Trophoblast cell (in vitro differentiated cells and primary cell): ENCODE measurements around the gene KLHL2.

Experiments
- DNase-seq, 2 donors: peaks; one replicate each; pipeline ENCODE4 v3.0.0-alpha.2; 2016
- H2AFZ ChIP-seq: 2 replicates; pipeline ENCODE4 v1.6.1; 2013; ENCODE audit warnings: low read length, moderate library complexity, mild to moderate bottlenecking; ENCODE audit not compliant: insufficient read depth, poor library complexity
- H2AK5ac ChIP-seq: 2 replicates; pipeline ENCODE4 v1.6.1; 2013; ENCODE audit warnings: mild to moderate bottlenecking, low read length
- H2BK120ac ChIP-seq: 2 replicates; pipeline ENCODE4 v1.6.1; 2013; ENCODE audit warnings: low read length, mild to moderate bottlenecking, moderate library complexity; ENCODE audit not compliant: insufficient read depth, poor library complexity
- H2BK12ac ChIP-seq: 2 replicates; pipeline ENCODE4 v1.6.1; 2013; ENCODE audit warnings: mild to moderate bottlenecking, low read length, moderate library complexity
- H2BK5ac ChIP-seq: 2 replicates; pipeline ENCODE4 v1.6.1; 2013; ENCODE audit warnings: low read length, low read depth, moderate library complexity, mild to moderate bottlenecking; ENCODE audit not compliant: poor library complexity
- H3K14ac ChIP-seq: 2 replicates; pipeline ENCODE4 v1.6.1; 2013; ENCODE audit warnings: mild to moderate bottlenecking, low read length
- H3K18ac ChIP-seq: 2 replicates; pipeline ENCODE4 v1.6.1; 2013; ENCODE audit warnings: mild to moderate bottlenecking, low read length
- H3K23ac ChIP-seq: 2 replicates; pipeline ENCODE4 v1.6.1; 2013; ENCODE audit warnings: low read length
- H3K27ac ChIP-seq: 2 replicates; pipeline ENCODE4 v1.5.1; 2013; ENCODE audit warnings: low read depth, mild to moderate bottlenecking, inconsistent platforms, low read length, moderate library complexity
- H3K27me3 ChIP-seq: 2 replicates; pipeline ENCODE4 v1.6.1; 2013; ENCODE audit warnings: inconsistent platforms, mild to moderate bottlenecking, low read length, moderate library complexity; ENCODE audit not compliant: insufficient read depth
- H3K36me3 ChIP-seq, 2 experiments: 1 replicate in 1 of 2; 2 replicates in 1 of 2; pipeline ENCODE4 v1.6.1; 2013; ENCODE audit warnings: low read length in 2 of 2, mild to moderate bottlenecking in 2 of 2, moderate library complexity in 1 of 2; ENCODE audit not compliant: insufficient read depth in 2 of 2, control insufficient read depth in 1 of 2
- H3K4ac ChIP-seq: 2 replicates; pipeline ENCODE4 v1.6.1; 2013; ENCODE audit warnings: low read depth, mild to moderate bottlenecking, low read length, moderate library complexity
- H3K4me1 ChIP-seq, 2 experiments: 1 replicate in 1 of 2; 2 replicates in 1 of 2; pipeline ENCODE4 v1.6.1; 2013; ENCODE audit warnings: low read length in 2 of 2, mild to moderate bottlenecking in 2 of 2, moderate library complexity in 1 of 2; ENCODE audit not compliant: insufficient read depth in 2 of 2, control insufficient read depth in 1 of 2
- H3K4me2 ChIP-seq: 2 replicates; pipeline ENCODE4 v1.6.1; 2013; ENCODE audit warnings: inconsistent platforms, mild to moderate bottlenecking, low read length, moderate library complexity
- H3K4me3 ChIP-seq: 2 replicates; pipeline ENCODE4 v1.5.1; 2013; ENCODE audit warnings: mild to moderate bottlenecking, low read depth, low read length, inconsistent platforms
- H3K79me1 ChIP-seq: one replicate; pipeline ENCODE4 v1.6.1; 2013; ENCODE audit warnings: low read length
- H3K79me2 ChIP-seq: 2 replicates; pipeline ENCODE4 v1.6.1; 2013; ENCODE audit warnings: low read length, mild to moderate bottlenecking; ENCODE audit not compliant: control insufficient read depth, insufficient read depth, poor library complexity
- H3K9ac ChIP-seq: 2 replicates; pipeline ENCODE4 v1.6.1; 2013; ENCODE audit warnings: mild to moderate bottlenecking, low read length
- H3K9me3 ChIP-seq: 2 replicates; pipeline ENCODE4 v1.6.1; 2013; ENCODE audit warnings: low read depth, mild to moderate bottlenecking, control low read depth, inconsistent platforms, low read length; ENCODE audit not compliant: insufficient read depth
- H4K12ac ChIP-seq: 2 replicates; pipeline ENCODE4 v1.6.1; 2013; ENCODE audit warnings: low read depth, mild to moderate bottlenecking, low read length, moderate library complexity
- H4K8ac ChIP-seq: 2 replicates; pipeline ENCODE4 v1.6.1; 2013; ENCODE audit warnings: low read depth, mild to moderate bottlenecking, low read length, moderate library complexity
- H4K91ac ChIP-seq: one replicate; pipeline ENCODE4 v1.6.1; 2013; ENCODE audit warnings: low read depth, mild to moderate bottlenecking, low read length, moderate library complexity
- WGBS: extraction: QIAGEN DNeasy Blood & Tissue Kit; methylation state at CpG from one replicate; pipeline ENCODE4 v1.1.7; 2013; ENCODE audit warnings: missing lambda C conversion rate; ENCODE audit not compliant: insufficient read length, insufficient coverage; ENCODE audit errors: extremely low coverage; 5-methylcytosine and 5-hydroxymethylcytosine counted together

Gene KLHL2

DNA sequence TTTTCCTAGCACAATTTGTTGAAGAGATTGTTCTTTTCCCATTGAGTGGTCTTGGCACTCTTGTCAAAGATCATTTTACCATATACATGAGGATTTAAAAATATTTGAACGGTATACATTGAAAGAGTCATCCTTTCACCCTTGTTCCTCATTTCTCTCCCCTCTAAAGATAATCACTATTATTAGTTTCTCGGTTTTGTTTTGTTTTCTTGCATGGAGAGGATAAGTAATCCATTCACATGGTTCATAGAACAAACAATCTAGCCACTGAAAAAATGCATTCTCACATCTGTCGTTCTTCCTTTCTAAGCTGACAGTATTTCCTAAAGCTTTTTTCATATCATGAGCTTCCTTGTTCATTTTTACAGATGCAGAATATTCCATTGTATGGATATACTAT, 80.9 kb downstream of the KLHL2 start:
- no peak overlapping the region for H3K14ac ChIP-seq

DNA sequence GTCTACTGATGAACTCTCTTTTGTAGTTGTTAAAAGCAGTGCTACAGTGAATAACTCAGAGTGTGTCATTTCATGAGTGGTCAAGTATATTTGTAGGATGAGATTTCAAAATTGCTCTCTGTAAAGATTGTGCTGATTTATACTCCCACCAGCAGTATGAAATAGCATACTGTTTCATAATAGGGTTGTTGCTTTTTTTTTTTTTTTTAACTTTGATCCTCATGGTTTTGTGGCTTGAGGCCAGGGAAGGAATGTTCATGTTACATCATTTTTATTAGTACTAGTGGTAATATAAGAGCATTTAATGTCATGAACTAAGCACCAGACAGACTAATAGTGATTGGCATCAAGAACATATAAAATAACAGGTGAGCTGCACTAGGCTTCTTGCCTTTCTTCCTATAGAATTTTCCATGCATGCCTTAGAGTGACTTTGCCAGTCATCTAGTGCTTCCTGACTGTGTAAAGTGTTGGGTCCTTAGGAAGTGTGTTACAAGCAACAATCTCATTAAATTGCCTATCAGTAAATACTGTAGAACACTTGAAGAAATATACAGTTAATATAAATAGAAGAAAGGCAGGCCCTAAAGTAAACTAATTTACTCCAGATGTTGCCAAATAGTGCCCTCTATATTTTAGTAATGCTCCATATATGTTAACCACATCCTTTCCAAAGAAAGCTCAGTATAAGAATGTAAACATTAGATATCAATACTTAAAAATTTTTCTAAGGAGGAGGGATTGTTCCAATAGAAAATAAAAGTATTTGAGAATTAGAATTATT, 81.5 kb downstream of the KLHL2 start:
- no peaks in the 10 kb centered on the region for H3K79me2 ChIP-seq
- H4K12ac ChIP-seq = no peak overlapping the region
- no peak overlapping the region for H3K23ac ChIP-seq
- H2BK5ac ChIP-seq = no peak overlapping the region
- H2BK12ac ChIP-seq = no peak overlapping the region
- no peak overlapping the region for H2AFZ ChIP-seq
- H3K4me3 ChIP-seq = no peak overlapping the region
- H2AK5ac ChIP-seq = no peak overlapping the region
- DNase-seq = peak in 1 of 2 donors; percentile 4
- H4K8ac ChIP-seq = no peak overlapping the region
- no peak overlapping the region for H3K18ac ChIP-seq
- H3K27me3 ChIP-seq = no peaks in the 10 kb centered on the region
- H3K14ac ChIP-seq = no peak overlapping the region
- H3K4ac ChIP-seq = no peak overlapping the region
- H4K91ac ChIP-seq = no peak overlapping the region
- H3K36me3 ChIP-seq = no peaks in the 10 kb centered on the region
- no peak overlapping the region for H2BK120ac ChIP-seq
- H3K9me3 ChIP-seq = no peaks in the 10 kb centered on the region
- no peak overlapping the region for H3K4me2 ChIP-seq
- H3K4me1 ChIP-seq = no peaks in the 10 kb centered on the region
- no peak overlapping the region for H3K27ac ChIP-seq
- H3K9ac ChIP-seq = no peak overlapping the region
- H3K79me1 ChIP-seq = no peaks in the 10 kb centered on the region

More for the DNA sequence above, 80.9 kb downstream of the KLHL2 start:
- no peak overlapping the region for H3K18ac ChIP-seq
- no peaks in the 10 kb centered on the region for H3K9me3 ChIP-seq
- H2AFZ ChIP-seq = no peak overlapping the region
- H3K27me3 ChIP-seq = no peaks in the 10 kb centered on the region
- H2BK12ac ChIP-seq = no peak overlapping the region
- H2BK120ac ChIP-seq = no peak overlapping the region
- H3K36me3 ChIP-seq = no peaks in the 10 kb centered on the region
- no peak overlapping the region for H4K12ac ChIP-seq
- no peak overlapping the region for H3K23ac ChIP-seq
- H2AK5ac ChIP-seq = no peak overlapping the region
- no peak overlapping the region for H4K8ac ChIP-seq
- H3K79me2 ChIP-seq = no peaks in the 10 kb centered on the region
- no peaks in the 10 kb centered on the region for H3K79me1 ChIP-seq
- no CpG with 5 or more reads among the region's 3 CpGs for whole genome bisulfite sequencing
- H3K4me2 ChIP-seq = no peak overlapping the region
- H3K9ac ChIP-seq = no peak overlapping the region
- H3K4me3 ChIP-seq = no peak overlapping the region
- no peaks in the 10 kb centered on the region for H3K4me1 ChIP-seq
- H3K27ac ChIP-seq = no peak overlapping the region
- no peak overlapping the region for H3K4ac ChIP-seq
- H4K91ac ChIP-seq = no peak overlapping the region
- no peak for DNase-seq
- no peak overlapping the region for H2BK5ac ChIP-seq

DNA sequence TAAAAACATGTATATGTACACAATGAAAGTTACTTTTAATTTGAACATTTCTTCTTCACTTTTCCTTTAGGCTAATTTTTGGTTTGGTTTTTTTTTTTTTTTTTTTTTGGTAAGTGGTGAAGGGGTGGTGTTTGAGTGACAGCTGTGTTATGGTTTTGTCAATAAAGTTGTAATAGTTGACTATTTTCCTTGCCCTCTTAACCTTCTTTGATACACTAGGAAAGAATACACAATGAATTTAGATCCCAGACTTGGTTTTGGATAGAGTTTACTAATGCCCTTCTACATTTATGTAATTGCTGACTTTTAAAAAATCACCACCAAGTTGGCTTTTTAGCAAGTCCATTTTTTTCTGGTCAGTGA, 82.0 kb downstream of the KLHL2 start:
- H3K79me1 ChIP-seq = no peaks in the 10 kb centered on the region
- H2AK5ac ChIP-seq = no peak overlapping the region
- no peak overlapping the region for H2BK12ac ChIP-seq
- no peak overlapping the region for H2AFZ ChIP-seq
- no peaks in the 10 kb centered on the region for H3K79me2 ChIP-seq
- DNase-seq = no peak
- H3K27ac ChIP-seq = no peak overlapping the region
- H3K36me3 ChIP-seq = no peaks in the 10 kb centered on the region
- no peak overlapping the region for H3K4me3 ChIP-seq
- H2BK120ac ChIP-seq = no peak overlapping the region
- H3K18ac ChIP-seq = no peak overlapping the region
- no peaks in the 10 kb centered on the region for H3K27me3 ChIP-seq
- no peak overlapping the region for H4K91ac ChIP-seq
- no peaks in the 10 kb centered on the region for H3K9me3 ChIP-seq
- no peak overlapping the region for H2BK5ac ChIP-seq
- H3K4ac ChIP-seq = no peak overlapping the region
- no peak overlapping the region for H3K23ac ChIP-seq
- H3K4me2 ChIP-seq = no peak overlapping the region
- no peak overlapping the region for H4K8ac ChIP-seq
- H3K9ac ChIP-seq = no peak overlapping the region
- no peak overlapping the region for H4K12ac ChIP-seq
- no peak overlapping the region for H3K14ac ChIP-seq
- no peaks in the 10 kb centered on the region for H3K4me1 ChIP-seq

DNA sequence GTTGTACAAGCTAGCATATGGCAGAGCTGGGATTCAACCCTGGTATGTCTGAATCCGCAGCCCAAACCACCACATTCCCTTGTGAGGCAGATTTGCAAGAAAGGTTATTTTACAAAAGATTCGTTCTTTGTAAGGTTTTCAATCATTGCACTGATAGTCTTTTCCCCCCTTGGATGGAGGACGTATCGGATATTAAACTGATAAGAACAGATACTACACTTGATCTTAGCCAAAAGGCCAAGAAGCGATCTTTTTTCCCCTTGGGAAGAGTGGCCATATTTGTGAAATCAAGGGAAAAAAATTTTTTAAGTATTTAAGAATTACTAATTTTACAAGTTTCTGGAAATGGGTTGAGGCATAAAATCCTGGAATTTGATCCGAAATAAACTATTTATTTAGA, 85.7 kb downstream of the KLHL2 start:
- no peak overlapping the region for H2AK5ac ChIP-seq
- H4K8ac ChIP-seq = no peak overlapping the region
- H3K4me3 ChIP-seq = no peak overlapping the region
- H3K4me2 ChIP-seq = no peak overlapping the region
- H3K23ac ChIP-seq = no peak overlapping the region
- no peak overlapping the region for H3K9ac ChIP-seq
- no peak overlapping the region for H3K14ac ChIP-seq
- DNase-seq = no peak
- H2BK5ac ChIP-seq = no peak overlapping the region
- H3K79me2 ChIP-seq = no peaks in the 10 kb centered on the region
- no peaks in the 10 kb centered on the region for H3K79me1 ChIP-seq
- no peak overlapping the region for H3K27ac ChIP-seq
- H3K4me1 ChIP-seq = no peaks in the 10 kb centered on the region
- H3K9me3 ChIP-seq = no peaks in the 10 kb centered on the region
- no peak overlapping the region for H3K18ac ChIP-seq
- no peak overlapping the region for H3K4ac ChIP-seq
- no peaks in the 10 kb centered on the region for H3K27me3 ChIP-seq
- H2BK120ac ChIP-seq = no peak overlapping the region
- peaks cover 0 to 3% of the 10 kb centered on the region in 2 experiments for H3K36me3 ChIP-seq
- H2AFZ ChIP-seq = no peak overlapping the region
- H4K91ac ChIP-seq = no peak overlapping the region
- H2BK12ac ChIP-seq = no peak overlapping the region
- WGBS = no CpG with 5 or more reads among the region's 6 CpGs
- H4K12ac ChIP-seq = no peak overlapping the region
